ENCODE data around the gene TDRD7.
A peak's percentile ranks its signal among the peaks of the same experiment; 100 is the strongest.

TDRD7 gene

GRCh38 chr9:97411789-97412625, at the start of gene TDRD7:
Gene TDRD7 (plus strand): TSS chr9:97412096. CDS start chr9:97428466, 16,370 bp downstream.
- no peaks in the 10 kb centered on the region for H3K36me3 ChIP-seq (ENCODE audit: insufficient read depth, low read length)
- H2AFZ ChIP-seq (ENCODE audit: low read length, unreplicated experiment): peak within 1 kb of the TSS; percentile 92
- H3K79me2 ChIP-seq (ENCODE audit: control insufficient read depth, insufficient read depth, low read length, unreplicated experiment): peaks cover 40% of the 10 kb centered on the region
- peaks cover 36% of the 10 kb centered on the region for H3K27me3 ChIP-seq (ENCODE audit: insufficient read depth, low read length)
- H3K4me3 ChIP-seq (ENCODE audit: low read depth, low read length): peak within 1 kb of the TSS; percentile 97
- H3K27ac ChIP-seq (ENCODE audit: low read depth, low read length): peak within 1 kb of the TSS; percentile 51; the same call in 1 of the 2 replicates
- peaks cover 5% of the 10 kb centered on the region for H3K4me1 ChIP-seq (ENCODE audit: control insufficient read depth, insufficient read depth, low read length, unreplicated experiment)

GRCh38 chr9:97362777-97363545, 48.9 kb upstream of the TDRD7 start:
- Histone ChIP-seq H3K27ac (ENCODE audit: low read depth, low read length) (no peak overlapping the region), H3K4me3 (ENCODE audit: low read depth, low read length) (no peak overlapping the region), H3K4me1 (ENCODE audit: control insufficient read depth, insufficient read depth, low read length, unreplicated experiment) (no peaks in the 10 kb centered on the region), H3K79me2 (ENCODE audit: control insufficient read depth, insufficient read depth, low read length, unreplicated experiment) (no peaks in the 10 kb centered on the region), H3K36me3 (ENCODE audit: insufficient read depth, low read length) (peaks cover 3% of the 10 kb centered on the region; the same call in 1 of the 2 replicates), H2AFZ (ENCODE audit: low read length, unreplicated experiment) (no peak overlapping the region), H3K27me3 (ENCODE audit: insufficient read depth, low read length) (no peaks in the 10 kb centered on the region)

GRCh38 chr9:97363661-97364299, 48.1 kb upstream of the TDRD7 start:
- Histone ChIP-seq H3K27me3 (ENCODE audit: insufficient read depth, low read length) (no peaks in the 10 kb centered on the region), H2AFZ (ENCODE audit: low read length, unreplicated experiment) (no peak overlapping the region), H3K27ac (ENCODE audit: low read depth, low read length) (no peak overlapping the region), H3K4me1 (ENCODE audit: control insufficient read depth, insufficient read depth, low read length, unreplicated experiment) (no peaks in the 10 kb centered on the region), H3K4me3 (ENCODE audit: low read depth, low read length) (no peak overlapping the region), H3K36me3 (ENCODE audit: insufficient read depth, low read length) (peaks cover 3% of the 10 kb centered on the region; the same call in 1 of the 2 replicates), H3K79me2 (ENCODE audit: control insufficient read depth, insufficient read depth, low read length, unreplicated experiment) (no peaks in the 10 kb centered on the region)

GRCh38 chr9:97364769-97365490, 47.0 kb upstream of the TDRD7 start:
- Histone ChIP-seq H3K4me1 (ENCODE audit: control insufficient read depth, insufficient read depth, low read length, unreplicated experiment) (no peaks in the 10 kb centered on the region), H2AFZ (ENCODE audit: low read length, unreplicated experiment) (no peak overlapping the region), H3K79me2 (ENCODE audit: control insufficient read depth, insufficient read depth, low read length, unreplicated experiment) (no peaks in the 10 kb centered on the region), H3K27me3 (ENCODE audit: insufficient read depth, low read length) (no peaks in the 10 kb centered on the region), H3K4me3 (ENCODE audit: low read depth, low read length) (no peak overlapping the region), H3K36me3 (ENCODE audit: insufficient read depth, low read length) (peaks cover 3% of the 10 kb centered on the region; the same call in 1 of the 2 replicates), H3K27ac (ENCODE audit: low read depth, low read length) (no peak overlapping the region)

- H2AFZ ChIP-seq (ENCODE audit: low read length, unreplicated experiment): no peak overlapping the region
- no peaks in the 10 kb centered on the region for H3K79me2 ChIP-seq (ENCODE audit: control insufficient read depth, insufficient read depth, low read length, unreplicated experiment)
- H3K4me1 ChIP-seq (ENCODE audit: control insufficient read depth, insufficient read depth, low read length, unreplicated experiment): no peaks in the 10 kb centered on the region
- H3K27me3 ChIP-seq (ENCODE audit: insufficient read depth, low read length): no peaks in the 10 kb centered on the region
- H3K4me3 ChIP-seq (ENCODE audit: low read depth, low read length): no peak overlapping the region
- H3K36me3 ChIP-seq (ENCODE audit: insufficient read depth, low read length): peaks cover 7% of the 10 kb centered on the region; the same call in 1 of the 2 replicates
- no peak overlapping the region for H3K27ac ChIP-seq (ENCODE audit: low read depth, low read length)
These were observed 46.3 kb upstream of the TDRD7 start for GRCh38 chr9:97365634-97366033.

GRCh38 chr9:97366476-97366875, 45.4 kb upstream of the TDRD7 start:
- no peak overlapping the region for H3K4me3 ChIP-seq (ENCODE audit: low read depth, low read length)
- H3K79me2 ChIP-seq (ENCODE audit: control insufficient read depth, insufficient read depth, low read length, unreplicated experiment): no peaks in the 10 kb centered on the region
- H3K4me1 ChIP-seq (ENCODE audit: control insufficient read depth, insufficient read depth, low read length, unreplicated experiment): no peaks in the 10 kb centered on the region
- no peak overlapping the region for H3K27ac ChIP-seq (ENCODE audit: low read depth, low read length)
- H3K36me3 ChIP-seq (ENCODE audit: insufficient read depth, low read length): peaks cover 7% of the 10 kb centered on the region; the same call in 1 of the 2 replicates
- no peak overlapping the region for H2AFZ ChIP-seq (ENCODE audit: low read length, unreplicated experiment)
- no peaks in the 10 kb centered on the region for H3K27me3 ChIP-seq (ENCODE audit: insufficient read depth, low read length)

- no peaks in the 10 kb centered on the region for H3K4me1 ChIP-seq (ENCODE audit: control insufficient read depth, insufficient read depth, low read length, unreplicated experiment)
- H3K79me2 ChIP-seq (ENCODE audit: control insufficient read depth, insufficient read depth, low read length, unreplicated experiment): no peaks in the 10 kb centered on the region
- no peaks in the 10 kb centered on the region for H3K27me3 ChIP-seq (ENCODE audit: insufficient read depth, low read length)
- H2AFZ ChIP-seq (ENCODE audit: low read length, unreplicated experiment): no peak overlapping the region
- H3K4me3 ChIP-seq (ENCODE audit: low read depth, low read length): no peak overlapping the region
- H3K27ac ChIP-seq (ENCODE audit: low read depth, low read length): no peak overlapping the region
- H3K36me3 ChIP-seq (ENCODE audit: insufficient read depth, low read length): peaks cover 7% of the 10 kb centered on the region; the same call in 1 of the 2 replicates
These were observed 45.0 kb upstream of the TDRD7 start for GRCh38 chr9:97366889-97367288.

GRCh38 chr9:97367729-97368128, 44.2 kb upstream of the TDRD7 start:
- Histone ChIP-seq H3K4me1 (ENCODE audit: control insufficient read depth, insufficient read depth, low read length, unreplicated experiment) (no peaks in the 10 kb centered on the region), H3K4me3 (ENCODE audit: low read depth, low read length) (no peak overlapping the region), H3K27me3 (ENCODE audit: insufficient read depth, low read length) (no peaks in the 10 kb centered on the region), H3K36me3 (ENCODE audit: insufficient read depth, low read length) (peaks cover 7% of the 10 kb centered on the region; the same call in 1 of the 2 replicates), H3K79me2 (ENCODE audit: control insufficient read depth, insufficient read depth, low read length, unreplicated experiment) (no peaks in the 10 kb centered on the region), H2AFZ (ENCODE audit: low read length, unreplicated experiment) (no peak overlapping the region), H3K27ac (ENCODE audit: low read depth, low read length) (no peak overlapping the region)

- Histone ChIP-seq H3K27ac (ENCODE audit: low read depth, low read length) (no peak overlapping the region), H3K4me1 (ENCODE audit: control insufficient read depth, insufficient read depth, low read length, unreplicated experiment) (no peaks in the 10 kb centered on the region), H3K36me3 (ENCODE audit: insufficient read depth, low read length) (peaks cover 7% of the 10 kb centered on the region; the same call in 1 of the 2 replicates), H3K79me2 (ENCODE audit: control insufficient read depth, insufficient read depth, low read length, unreplicated experiment) (no peaks in the 10 kb centered on the region), H3K27me3 (ENCODE audit: insufficient read depth, low read length) (no peaks in the 10 kb centered on the region), H3K4me3 (ENCODE audit: low read depth, low read length) (no peak overlapping the region), H2AFZ (ENCODE audit: low read length, unreplicated experiment) (no peak overlapping the region)
These were observed 42.9 kb upstream of the TDRD7 start for GRCh38 chr9:97368964-97369363.

GRCh38 chr9:97372580-97372979, 39.3 kb upstream of the TDRD7 start:
- Histone ChIP-seq H3K27ac (ENCODE audit: low read depth, low read length) (no peak overlapping the region), H3K27me3 (ENCODE audit: insufficient read depth, low read length) (no peaks in the 10 kb centered on the region), H3K36me3 (ENCODE audit: insufficient read depth, low read length) (0 out of 2 replicates have a peak, but pooled peaks cover 4% of the 10 kb centered on the region), H3K4me3 (ENCODE audit: low read depth, low read length) (no peak overlapping the region), H2AFZ (ENCODE audit: low read length, unreplicated experiment) (no peak overlapping the region), H3K4me1 (ENCODE audit: control insufficient read depth, insufficient read depth, low read length, unreplicated experiment) (no peaks in the 10 kb centered on the region), H3K79me2 (ENCODE audit: control insufficient read depth, insufficient read depth, low read length, unreplicated experiment) (no peaks in the 10 kb centered on the region)

Data from ACC112 (cell line).